ENCODE data around the gene GTF3C5.

DNA sequence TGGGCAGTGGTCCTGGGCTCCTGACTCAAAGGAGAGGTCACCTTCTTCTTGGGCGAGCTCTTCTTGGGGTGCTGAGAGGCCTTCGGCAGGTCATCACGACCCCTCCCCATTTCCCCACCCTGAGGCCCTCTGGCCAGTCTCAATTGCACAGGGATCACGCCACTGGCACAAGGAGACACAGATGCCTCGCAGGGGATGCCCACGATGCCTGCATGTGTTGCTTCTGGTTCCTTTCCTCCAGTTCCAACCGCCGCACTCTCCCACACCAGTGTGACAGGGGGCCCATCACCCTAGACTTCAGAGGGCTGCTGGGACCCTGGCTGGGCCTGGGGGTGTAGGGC, 32.3 kb downstream of the GTF3C5 start:
- TF ChIP-seq, protein P1, sequence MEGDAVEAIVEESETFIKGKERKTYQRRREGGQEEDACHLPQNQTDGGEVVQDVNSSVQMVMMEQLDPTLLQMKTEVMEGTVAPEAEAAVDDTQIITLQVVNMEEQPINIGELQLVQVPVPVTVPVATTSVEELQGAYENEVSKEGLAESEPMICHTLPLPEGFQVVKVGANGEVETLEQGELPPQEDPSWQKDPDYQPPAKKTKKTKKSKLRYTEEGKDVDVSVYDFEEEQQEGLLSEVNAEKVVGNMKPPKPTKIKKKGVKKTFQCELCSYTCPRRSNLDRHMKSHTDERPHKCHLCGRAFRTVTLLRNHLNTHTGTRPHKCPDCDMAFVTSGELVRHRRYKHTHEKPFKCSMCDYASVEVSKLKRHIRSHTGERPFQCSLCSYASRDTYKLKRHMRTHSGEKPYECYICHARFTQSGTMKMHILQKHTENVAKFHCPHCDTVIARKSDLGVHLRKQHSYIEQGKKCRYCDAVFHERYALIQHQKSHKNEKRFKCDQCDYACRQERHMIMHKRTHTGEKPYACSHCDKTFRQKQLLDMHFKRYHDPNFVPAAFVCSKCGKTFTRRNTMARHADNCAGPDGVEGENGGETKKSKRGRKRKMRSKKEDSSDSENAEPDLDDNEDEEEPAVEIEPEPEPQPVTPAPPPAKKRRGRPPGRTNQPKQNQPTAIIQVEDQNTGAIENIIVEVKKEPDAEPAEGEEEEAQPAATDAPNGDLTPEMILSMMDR (IDR thresholded peaks at IDR 0.05; ENCODE audit: low read depth, low read length, poor library complexity, severe bottlenecking): no peak
- TF ChIP-seq EZH2phosphoT487 (IDR thresholded peaks at IDR 0.05; ENCODE audit: borderline replicate concordance, low read length): no peak

Measured in DOHH2 (cell line).